GM12892 (cell line): ENCODE results near the gene DMBX1.

Experiments used
- POLR2A ChIP-seq: IDR thresholded peaks from 2 replicates; pipeline ENCODE4 v1.6.1; 2011; ENCODE audit warnings: low read depth, low read length, control low read depth
- POLR2AphosphoS5 ChIP-seq: IDR thresholded peaks from 2 replicates; pipeline ENCODE4 v1.6.1; 2011; ENCODE audit warnings: low read depth, low read length, control low read depth
- TAF1 ChIP-seq: IDR thresholded peaks from 2 replicates; pipeline ENCODE4 v1.6.1; 2011; ENCODE audit warnings: low read depth, mild to moderate bottlenecking, control low read depth, low read length, borderline replicate concordance

GRCh38 chr1:46527474-46528296, 38.0 kb downstream of the DMBX1 start:
- TF ChIP-seq POLR2A (no peak), POLR2AphosphoS5 (no peak), TAF1 (no peak)
